DND-41 (cell line): ENCODE data around the gene IL22RA1.

Source experiments
- ATAC-seq: fragments of 200-7000 bp; cut with Tn5 transposase; 3 replicates; pipeline ENCODE4 v1.9.1; 2021; ENCODE audit warnings: low read depth; ENCODE audit not compliant: insufficient read depth
- DNase-seq: peaks from one replicate; pipeline ENCODE4 v3.0.0-alpha.2; 2020
- H2AFZ ChIP-seq: 2 replicates; pipeline ENCODE4 v1.6.0; 2012; ENCODE audit warnings: low read depth, low read length
- H3K27ac ChIP-seq: 2 replicates; pipeline ENCODE4 v1.5.1; 2012; ENCODE audit warnings: low read length, inconsistent platforms
- H3K27me3 ChIP-seq: fragments of 200-600 bp; sonication (generic); 2 replicates; pipeline ENCODE4 v1.6.0; 2012; ENCODE audit warnings: low read length, mild to moderate bottlenecking, inconsistent platforms; ENCODE audit not compliant: insufficient read depth, poor library complexity
- H3K36me3 ChIP-seq: 2 replicates; pipeline ENCODE4 v1.5.1; 2012; ENCODE audit warnings: low read length, inconsistent platforms; ENCODE audit not compliant: insufficient read depth
- H3K4me1 ChIP-seq: 2 replicates; pipeline ENCODE4 v1.5.1; 2012; ENCODE audit warnings: mild to moderate bottlenecking, low read length; ENCODE audit not compliant: insufficient read depth
- H3K4me2 ChIP-seq: 2 replicates; pipeline ENCODE4 v1.6.0; 2012; ENCODE audit warnings: mild to moderate bottlenecking, moderate library complexity, low read length, inconsistent platforms; ENCODE audit not compliant: insufficient read depth
- H3K4me3 ChIP-seq, 2 experiments: fragments of 200-600 bp in 1 of 2; shearing (Covaris generic) in 1 of 2; 2 replicates each; pipeline ENCODE4 v1.5.1; 2012 to 2016; ENCODE audit warnings: inconsistent platforms in 2 of 2, low read length in 2 of 2, mild to moderate bottlenecking in 2 of 2, low read depth in 1 of 2, moderate library complexity in 1 of 2
- H3K79me2 ChIP-seq: 2 replicates; pipeline ENCODE4 v1.6.0; 2012; ENCODE audit warnings: low read length, inconsistent platforms; ENCODE audit not compliant: insufficient read depth
- H3K9ac ChIP-seq: 2 replicates; pipeline ENCODE4 v1.6.0; 2012; ENCODE audit warnings: low read depth, mild to moderate bottlenecking, inconsistent platforms, low read length, moderate library complexity
- H3K9me3 ChIP-seq: 2 replicates; pipeline ENCODE4 v1.5.1; 2012; ENCODE audit warnings: low read length, moderate library complexity, mild to moderate bottlenecking, inconsistent platforms; ENCODE audit not compliant: insufficient read depth, severe bottlenecking
- H4K20me1 ChIP-seq: 2 replicates; pipeline ENCODE4 v1.6.0; 2012; ENCODE audit warnings: low read length; ENCODE audit not compliant: insufficient read depth
- EZH2 ChIP-seq: IDR thresholded peaks from 3 replicates; pipeline ENCODE4 v1.6.1; 2012; ENCODE audit warnings: borderline replicate concordance, low read depth, mild to moderate bottlenecking, moderate library complexity, low read length, inconsistent platforms; ENCODE audit not compliant: severe bottlenecking
- TF ChIP-seq, protein P1 (sequence below): IDR thresholded peaks from 2 replicates; pipeline ENCODE4 v1.5.1; 2012; ENCODE audit warnings: borderline replicate concordance, low read length, moderate library complexity, mild to moderate bottlenecking; ENCODE audit not compliant: poor library complexity, severe bottlenecking; ENCODE audit errors: extremely low read depth

The IL22RA1 gene

DNA sequence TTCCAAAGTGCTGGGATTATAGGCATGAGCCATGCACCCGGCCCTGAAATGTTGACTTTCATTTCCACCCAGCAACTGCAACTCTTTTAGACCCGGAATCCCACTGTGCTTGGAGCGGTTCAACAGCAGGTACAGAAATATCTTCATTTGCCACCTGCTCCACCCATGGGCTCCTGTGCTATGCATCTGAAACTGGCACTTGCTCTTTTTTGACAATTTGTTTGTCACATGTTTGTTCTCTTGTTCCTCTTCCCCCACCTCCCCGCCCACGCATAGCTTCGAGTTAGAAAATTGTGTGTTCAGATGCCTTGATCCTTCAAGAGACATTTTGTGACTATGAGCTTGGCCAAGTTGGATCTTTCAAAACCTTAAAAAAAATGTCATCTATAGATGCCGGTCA is 46.6 kb upstream of the IL22RA1 start:
- Histone ChIP-seq H3K79me2 (no peaks in the 10 kb centered on the region), H3K4me3 (no peak overlapping the region), H3K36me3 (no peaks in the 10 kb centered on the region), H2AFZ (no peak overlapping the region), H3K27ac (no peak overlapping the region), H3K27me3 (peaks cover 12% of the 10 kb centered on the region), H3K4me1 (no peaks in the 10 kb centered on the region), H4K20me1 (no peaks in the 10 kb centered on the region), H3K9me3 (no peaks in the 10 kb centered on the region), H3K4me2 (no peak overlapping the region), H3K9ac (no peak overlapping the region)
- DNase-seq (no peak), ATAC-seq (no peak)
- no peak for TF ChIP-seq EZH2
- TF ChIP-seq, protein P1, sequence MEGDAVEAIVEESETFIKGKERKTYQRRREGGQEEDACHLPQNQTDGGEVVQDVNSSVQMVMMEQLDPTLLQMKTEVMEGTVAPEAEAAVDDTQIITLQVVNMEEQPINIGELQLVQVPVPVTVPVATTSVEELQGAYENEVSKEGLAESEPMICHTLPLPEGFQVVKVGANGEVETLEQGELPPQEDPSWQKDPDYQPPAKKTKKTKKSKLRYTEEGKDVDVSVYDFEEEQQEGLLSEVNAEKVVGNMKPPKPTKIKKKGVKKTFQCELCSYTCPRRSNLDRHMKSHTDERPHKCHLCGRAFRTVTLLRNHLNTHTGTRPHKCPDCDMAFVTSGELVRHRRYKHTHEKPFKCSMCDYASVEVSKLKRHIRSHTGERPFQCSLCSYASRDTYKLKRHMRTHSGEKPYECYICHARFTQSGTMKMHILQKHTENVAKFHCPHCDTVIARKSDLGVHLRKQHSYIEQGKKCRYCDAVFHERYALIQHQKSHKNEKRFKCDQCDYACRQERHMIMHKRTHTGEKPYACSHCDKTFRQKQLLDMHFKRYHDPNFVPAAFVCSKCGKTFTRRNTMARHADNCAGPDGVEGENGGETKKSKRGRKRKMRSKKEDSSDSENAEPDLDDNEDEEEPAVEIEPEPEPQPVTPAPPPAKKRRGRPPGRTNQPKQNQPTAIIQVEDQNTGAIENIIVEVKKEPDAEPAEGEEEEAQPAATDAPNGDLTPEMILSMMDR: no peak

GRCh38 chr1:24186993-24187790 is 44.3 kb upstream of the IL22RA1 start, which contains the start of gene IFNLR1:
Gene IFNLR1 (minus strand): TSS chr1:24187289. CDS start chr1:24187248, 41 bp downstream.
- H4K20me1 ChIP-seq: no peaks in the 10 kb centered on the region
- H3K4me1 ChIP-seq: no peaks in the 10 kb centered on the region
- no peaks in the 10 kb centered on the region for H3K79me2 ChIP-seq
- H3K9me3 ChIP-seq: no peaks in the 10 kb centered on the region
- ATAC-seq: no peak; the same call in 2 of the 3 replicates
- no peak within 1 kb of the TSS for H3K27ac ChIP-seq
- no peak within 1 kb of the TSS for H3K4me2 ChIP-seq
- H3K9ac ChIP-seq: no peak within 1 kb of the TSS
- peaks cover 12% of the 10 kb centered on the region for H3K27me3 ChIP-seq
- no peaks in the 10 kb centered on the region for H3K36me3 ChIP-seq
- peak; percentile 10 for DNase-seq
- TF ChIP-seq, protein P1: no peak
- no peak for TF ChIP-seq EZH2
- no peak within 1 kb of the TSS for H3K4me3 ChIP-seq
- no peak within 1 kb of the TSS for H2AFZ ChIP-seq

- Histone ChIP-seq H3K79me2 (no peaks in the 10 kb centered on the region), H3K9ac (no peak overlapping the region), H2AFZ (no peak overlapping the region), H3K4me3 (no peak overlapping the region), H3K27me3 (peaks cover 12% of the 10 kb centered on the region), H4K20me1 (no peaks in the 10 kb centered on the region), H3K9me3 (no peaks in the 10 kb centered on the region), H3K36me3 (no peaks in the 10 kb centered on the region), H3K4me2 (no peak overlapping the region), H3K4me1 (no peaks in the 10 kb centered on the region), H3K27ac (no peak overlapping the region)
- no peak for TF ChIP-seq EZH2
- TF ChIP-seq, protein P1: no peak
- ATAC-seq: no peak
- DNase-seq: no peak
Measured at GRCh38 chr1:24186711-24186992, 43.7 kb upstream of the IL22RA1 start.
